HG03565 (cell line): Measurements from ENCODE around the gene BTAF1.

Experiments used
- ATAC-seq: cut with Tn5 transposase; IDR thresholded peaks from one replicate; pipeline ENCODE4 v1.9.1; 2021; ENCODE audit warnings: mild to moderate bottlenecking, moderate library complexity; ENCODE audit not compliant: unreplicated experiment

BTAF1 gene

GRCh38 chr10:91907914-91908336 is 15.6 kb upstream of the BTAF1 start:
- no peak for ATAC-seq

GRCh38 chr10:91908337-91909116 is 15.0 kb upstream of the BTAF1 start:
- peak; percentile 87 for ATAC-seq

- no peak for ATAC-seq
Measured at GRCh38 chr10:91909117-91909677, 14.4 kb upstream of the BTAF1 start, which contains the start of gene FGFBP3. Gene FGFBP3, minus strand, starts transcription at chr10:91909486. Its CDS starts 517 bp downstream, at chr10:91908969.

GRCh38 chr10:91910467-91910866 is 13.1 kb upstream of the BTAF1 start:
- ATAC-seq = no peak

- ATAC-seq = no peak
Measured at GRCh38 chr10:91919651-91920050, 3.9 kb upstream of the BTAF1 start.

GRCh38 chr10:91924212-91925021 is 847 bp downstream of the BTAF1 start:
- ATAC-seq = no peak

- ATAC-seq = no peak
Measured at GRCh38 chr10:91925022-91925320, 1.4 kb downstream of the BTAF1 start.

GRCh38 chr10:91930939-91931338 is 7.4 kb downstream of the BTAF1 start:
- no peak for ATAC-seq

- ATAC-seq = no peak
Measured at GRCh38 chr10:91931526-91932190, 8.1 kb downstream of the BTAF1 start.

- no peak for ATAC-seq
Measured at GRCh38 chr10:91932737-91933136, 9.2 kb downstream of the BTAF1 start.

- no peak for ATAC-seq
Measured at GRCh38 chr10:91935886-91936285, 12.3 kb downstream of the BTAF1 start.

- no peak for ATAC-seq
Measured at GRCh38 chr10:91939653-91940052, 16.1 kb downstream of the BTAF1 start.

GRCh38 chr10:91941426-91941825 is 17.9 kb downstream of the BTAF1 start:
- no peak for ATAC-seq

- ATAC-seq = peak; percentile 69
Measured at GRCh38 chr10:91944880-91945630, 21.5 kb downstream of the BTAF1 start.

- no peak for ATAC-seq
Measured at GRCh38 chr10:91953600-91954160, 30.1 kb downstream of the BTAF1 start.

GRCh38 chr10:91955114-91955513 is 31.5 kb downstream of the BTAF1 start:
- ATAC-seq = no peak

- no peak for ATAC-seq
Measured at GRCh38 chr10:91957091-91957490, 33.5 kb downstream of the BTAF1 start.

GRCh38 chr10:91969297-91969696 is 45.7 kb downstream of the BTAF1 start:
- no peak for ATAC-seq

- ATAC-seq = no peak
Measured at GRCh38 chr10:91974960-91975359, 51.4 kb downstream of the BTAF1 start.

GRCh38 chr10:91975438-91975837 is 51.9 kb downstream of the BTAF1 start:
- ATAC-seq = no peak
